HepG2 (cell line): ENCODE results near the gene SKIC2. TPM values are rescaled to one million over a fixed set of nuclear protein-coding genes. Genes with fewer than 3 reads are reported as not detected.

Experiments used
- CBX2 ChIP-seq, 2 experiments: fragments of 200-600 bp in 1 of 2; sonication (generic); formaldehyde crosslinking in 1 of 2; IDR thresholded peaks; 2 replicates each; pipeline versions ENCODE4 v1.7.0 to v1.8.1; 2018 to 2022; ENCODE audit warnings: low read depth in 2 of 2, low read length in 1 of 2, mild to moderate bottlenecking in 1 of 2, missing genetic modification reagents in 1 of 2
- CC2D1A ChIP-seq: sonication (generic); formaldehyde crosslinking; IDR thresholded peaks from 2 replicates; pipeline ENCODE4 v1.8.1; 2023; ENCODE audit warnings: mild to moderate bottlenecking, missing genetic modification reagents
- CHCHD3 ChIP-seq: sonication (generic); formaldehyde crosslinking; IDR thresholded peaks from 2 replicates; pipeline ENCODE4 v1.8.0; 2022; ENCODE audit warnings: mild to moderate bottlenecking, missing genetic modification reagents, moderate library complexity
- GABPA ChIP-seq, 2 experiments: IDR thresholded peaks; 2 replicates each; pipeline ENCODE4 v1.6.1; 2011 to 2016; ENCODE audit warnings: low read depth in 2 of 2, low read length in 1 of 2, missing biosample characterization in 1 of 2, missing genetic modification characterization in 1 of 2
- JUNB ChIP-seq: sonication (generic); formaldehyde crosslinking; IDR thresholded peaks from 2 replicates; pipeline ENCODE4 v1.8.0; 2022; ENCODE audit warnings: missing genetic modification reagents, mild to moderate bottlenecking, borderline replicate concordance
- KLF12 ChIP-seq: sonication (generic); formaldehyde crosslinking; IDR thresholded peaks from 2 replicates; pipeline ENCODE4 v1.4.0; 2020; ENCODE audit warnings: missing genetic modification reagents, borderline replicate concordance
- PRMT3 ChIP-seq: sonication (generic); formaldehyde crosslinking; IDR thresholded peaks from 2 replicates; pipeline ENCODE4 v1.8.1; 2022; ENCODE audit warnings: low read depth, mild to moderate bottlenecking, moderate library complexity, missing genetic modification reagents, borderline replicate concordance
- ZFP1 ChIP-seq: IDR thresholded peaks from 2 replicates; pipeline ENCODE4 v1.6.1; 2016
- ZNF33B ChIP-seq: sonication (generic); formaldehyde crosslinking; IDR thresholded peaks from 2 replicates; pipeline ENCODE4 v1.5.1; 2020; ENCODE audit warnings: mild to moderate bottlenecking, missing genetic modification reagents
- ZNF546 ChIP-seq: sonication (generic); formaldehyde crosslinking; conservative IDR thresholded peaks from 2 replicates; pipeline ENCODE4 v1.8.1; 2023; ENCODE audit warnings: mild to moderate bottlenecking, missing genetic modification reagents
- ZNF589 ChIP-seq: sonication (generic); formaldehyde crosslinking; conservative IDR thresholded peaks from 2 replicates; pipeline ENCODE4 v1.8.0; 2022; ENCODE audit warnings: mild to moderate bottlenecking, moderate library complexity, missing genetic modification reagents
- ZNF703 ChIP-seq: sonication (generic); formaldehyde crosslinking; IDR thresholded peaks from 2 replicates; pipeline ENCODE4 v1.5.1; 2020; ENCODE audit warnings: missing genetic modification reagents, mild to moderate bottlenecking, moderate library complexity, borderline replicate concordance
- ZNF777 ChIP-seq: sonication (generic); formaldehyde crosslinking; IDR thresholded peaks from 2 replicates; pipeline ENCODE4 v1.4.0; 2020; ENCODE audit warnings: missing genetic modification reagents
- polyA plus RNA-seq, 8 experiments: library from polyadenylated mRNA; depleted of rRNA in 3 of 8; stranded (reverse) in 7 of 8; unstranded in 1 of 8; fragments of >200 nt; fragmentation: Illumina TruSeq in 4 of 8; extraction: Trizol in 4 of 8; gene quantifications; 2 replicates each; pipeline versions ENCODE4 v1.2.1 to v1.2.3, GENCODE V29; 2011 to 2016; ENCODE audit warnings: low read depth in 4 of 8, missing spikeins in 1 of 8, mixed read lengths in 1 of 8; ENCODE audit not compliant: insufficient read depth in 1 of 8
- total RNA-seq, 5 experiments: library from RNA; depleted of rRNA; stranded (reverse); fragments of >200 nt; fragmentation: Illumina TruSeq; extraction: Trizol; gene quantifications; 2 replicates each; pipeline ENCODE4 v1.2.3, GENCODE V29; 2016; ENCODE audit warnings: low read depth in 1 of 5
- TF ChIP-seq, protein P1 (sequence below): sonication (generic); formaldehyde crosslinking; IDR thresholded peaks from 2 replicates; pipeline ENCODE4 v1.5.0; 2020; ENCODE audit warnings: missing genetic modification reagents
- TF ChIP-seq, protein P2 (sequence below): sonication (generic); formaldehyde crosslinking; IDR thresholded peaks from 2 replicates; pipeline ENCODE4 v1.4.0; 2020; ENCODE audit warnings: missing genetic modification reagents
- TF ChIP-seq, protein P3 (sequence below): sonication (generic); formaldehyde crosslinking; IDR thresholded peaks from 2 replicates; pipeline ENCODE4 v1.5.1; 2020; ENCODE audit warnings: missing genetic modification reagents, mild to moderate bottlenecking, borderline replicate concordance

The SKIC2 gene
- total and polyA plus RNA-seq, 2 of the 13 experiments (the other 11 are each of a cell fraction or from before 2014, with no cell fraction given), result 67.1 to 68.4 TPM

DNA sequence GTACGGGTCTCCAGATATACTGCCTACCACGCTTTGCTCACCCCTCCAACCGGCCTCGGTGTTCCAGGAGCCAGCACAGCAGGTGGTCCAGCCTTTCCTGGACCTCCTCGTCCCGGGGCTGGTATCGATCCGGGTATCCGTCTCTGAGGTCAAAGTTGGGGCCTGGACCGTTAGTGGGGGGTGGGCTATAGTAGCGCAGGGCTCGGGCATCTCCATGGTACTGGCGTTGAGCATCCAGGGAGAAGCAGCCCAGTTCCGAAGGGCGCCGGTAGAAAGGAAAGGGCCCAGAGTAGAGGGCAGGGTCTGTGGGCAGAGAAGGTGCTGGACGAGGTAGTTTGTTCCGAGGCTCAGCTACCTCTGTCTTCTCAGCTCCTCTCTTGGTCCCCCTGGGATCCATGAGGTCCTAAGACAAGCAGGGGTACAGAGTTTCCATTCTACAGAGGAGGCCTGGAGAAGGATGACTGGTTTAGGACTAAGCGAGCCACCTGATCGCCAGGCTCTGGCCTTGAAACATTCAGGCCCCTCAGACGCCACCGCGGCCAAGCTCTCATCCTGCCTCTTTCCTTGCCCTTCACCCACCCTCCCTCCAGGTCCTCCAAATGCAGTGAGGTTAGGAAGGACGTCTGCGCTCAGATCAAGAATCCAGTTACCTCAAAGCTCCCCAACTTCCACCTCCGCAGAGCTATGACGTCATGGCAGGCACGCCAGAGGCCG, 12.5 kb downstream of the SKIC2 start (continued):
- TF ChIP-seq JUNB (CRISPR knock-in tag) (no peak), GABPA (IDR thresholded peaks at IDR 0.05; ENCODE audit: low read depth, low read length) (no peak), GABPA (CRISPR knock-in tag; IDR thresholded peaks at IDR 0.05; ENCODE audit: low read depth) (no peak), ZNF589 (CRISPR knock-in tag) (no peak), ZNF703 (CRISPR knock-in tag) (no peak), ZFP1 (CRISPR knock-in tag) (no peak), ZNF33B (CRISPR knock-in tag) (no peak; the same call in none of the 2 replicates), ZNF546 (CRISPR knock-in tag) (no peak), CBX2 (IDR thresholded peaks at IDR 0.05; ENCODE audit: low read depth, low read length) (no peak), CBX2 (CRISPR knock-in tag; IDR thresholded peaks at IDR 0.05; ENCODE audit: low read depth) (no peak), PRMT3 (CRISPR knock-in tag) (no peak), ZNF777 (peak; percentile 42; the same call in 1 of the 2 replicates), KLF12 (CRISPR knock-in tag) (0 out of 2 replicates have a peak, but pooled peaks have one; percentile 72), CHCHD3 (0 out of 2 replicates have a peak, but pooled peaks have one; percentile 81), CC2D1A (no peak)
- TF ChIP-seq, protein P1, sequence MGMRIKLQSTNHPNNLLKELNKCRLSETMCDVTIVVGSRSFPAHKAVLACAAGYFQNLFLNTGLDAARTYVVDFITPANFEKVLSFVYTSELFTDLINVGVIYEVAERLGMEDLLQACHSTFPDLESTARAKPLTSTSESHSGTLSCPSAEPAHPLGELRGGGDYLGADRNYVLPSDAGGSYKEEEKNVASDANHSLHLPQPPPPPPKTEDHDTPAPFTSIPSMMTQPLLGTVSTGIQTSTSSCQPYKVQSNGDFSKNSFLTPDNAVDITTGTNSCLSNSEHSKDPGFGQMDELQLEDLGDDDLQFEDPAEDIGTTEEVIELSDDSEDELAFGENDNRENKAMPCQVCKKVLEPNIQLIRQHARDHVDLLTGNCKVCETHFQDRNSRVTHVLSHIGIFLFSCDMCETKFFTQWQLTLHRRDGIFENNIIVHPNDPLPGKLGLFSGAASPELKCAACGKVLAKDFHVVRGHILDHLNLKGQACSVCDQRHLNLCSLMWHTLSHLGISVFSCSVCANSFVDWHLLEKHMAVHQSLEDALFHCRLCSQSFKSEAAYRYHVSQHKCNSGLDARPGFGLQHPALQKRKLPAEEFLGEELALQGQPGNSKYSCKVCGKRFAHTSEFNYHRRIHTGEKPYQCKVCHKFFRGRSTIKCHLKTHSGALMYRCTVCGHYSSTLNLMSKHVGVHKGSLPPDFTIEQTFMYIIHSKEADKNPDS (CRISPR knock-in tag), result no peak
- TF ChIP-seq, protein P2, sequence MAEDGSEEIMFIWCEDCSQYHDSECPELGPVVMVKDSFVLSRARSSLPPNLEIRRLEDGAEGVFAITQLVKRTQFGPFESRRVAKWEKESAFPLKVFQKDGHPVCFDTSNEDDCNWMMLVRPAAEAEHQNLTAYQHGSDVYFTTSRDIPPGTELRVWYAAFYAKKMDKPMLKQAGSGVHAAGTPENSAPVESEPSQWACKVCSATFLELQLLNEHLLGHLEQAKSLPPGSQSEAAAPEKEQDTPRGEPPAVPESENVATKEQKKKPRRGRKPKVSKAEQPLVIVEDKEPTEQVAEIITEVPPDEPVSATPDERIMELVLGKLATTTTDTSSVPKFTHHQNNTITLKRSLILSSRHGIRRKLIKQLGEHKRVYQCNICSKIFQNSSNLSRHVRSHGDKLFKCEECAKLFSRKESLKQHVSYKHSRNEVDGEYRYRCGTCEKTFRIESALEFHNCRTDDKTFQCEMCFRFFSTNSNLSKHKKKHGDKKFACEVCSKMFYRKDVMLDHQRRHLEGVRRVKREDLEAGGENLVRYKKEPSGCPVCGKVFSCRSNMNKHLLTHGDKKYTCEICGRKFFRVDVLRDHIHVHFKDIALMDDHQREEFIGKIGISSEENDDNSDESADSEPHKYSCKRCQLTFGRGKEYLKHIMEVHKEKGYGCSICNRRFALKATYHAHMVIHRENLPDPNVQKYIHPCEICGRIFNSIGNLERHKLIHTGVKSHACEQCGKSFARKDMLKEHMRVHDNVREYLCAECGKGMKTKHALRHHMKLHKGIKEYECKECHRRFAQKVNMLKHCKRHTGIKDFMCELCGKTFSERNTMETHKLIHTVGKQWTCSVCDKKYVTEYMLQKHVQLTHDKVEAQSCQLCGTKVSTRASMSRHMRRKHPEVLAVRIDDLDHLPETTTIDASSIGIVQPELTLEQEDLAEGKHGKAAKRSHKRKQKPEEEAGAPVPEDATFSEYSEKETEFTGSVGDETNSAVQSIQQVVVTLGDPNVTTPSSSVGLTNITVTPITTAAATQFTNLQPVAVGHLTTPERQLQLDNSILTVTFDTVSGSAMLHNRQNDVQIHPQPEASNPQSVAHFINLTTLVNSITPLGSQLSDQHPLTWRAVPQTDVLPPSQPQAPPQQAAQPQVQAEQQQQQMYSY (CRISPR knock-in tag), result no peak
- TF ChIP-seq, protein P3, sequence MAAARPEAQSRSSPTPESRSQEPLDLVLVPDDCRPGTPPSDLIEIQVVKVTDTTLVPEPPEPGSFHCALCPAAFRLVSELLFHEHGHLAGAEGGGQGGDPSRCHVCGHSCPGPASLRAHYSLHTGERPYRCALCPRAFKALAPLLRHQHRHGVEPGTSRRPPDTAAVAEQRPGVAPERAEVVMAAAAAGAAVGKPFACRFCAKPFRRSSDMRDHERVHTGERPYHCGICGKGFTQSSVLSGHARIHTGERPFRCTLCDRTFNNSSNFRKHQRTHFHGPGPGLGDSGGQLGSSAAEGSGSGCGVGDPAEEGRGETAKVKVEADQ (CRISPR knock-in tag), result 0 out of 2 replicates have a peak, but pooled peaks have one; percentile 53
